Esophagus mucosa (tissue), 1 donor: ENCODE measurements around the gene RASSF7. TPM values are rescaled to one million over a fixed set of nuclear protein-coding genes. Genes with fewer than 3 reads are reported as not detected.
A peak's percentile ranks its signal among the peaks of the same experiment; 100 is the strongest.

Source experiments
- ATAC-seq: fragments of 200-7000 bp; cut with Tn5 transposase; one replicate; pipeline ENCODE4 v1.9.1; 2020
- total RNA-seq: library from RNA; stranded (reverse); gene quantifications from one replicate; pipeline ENCODE4 v1.2.4, GENCODE V29; 2023
- donor health status: DM: yes; HTN: yes; CAD: no.

The RASSF7 gene
- total RNA-seq, 1 donor from 2014 or later: 19.6 TPM

GRCh38 chr11:551596-551995, 9.2 kb upstream of the RASSF7 start:
- ATAC-seq: no peak

- no peak for ATAC-seq
Measured at GRCh38 chr11:553083-553987, 7.4 kb upstream of the RASSF7 start.

GRCh38 chr11:553988-554340, 6.8 kb upstream of the RASSF7 start:
- no peak for ATAC-seq

- ATAC-seq: peak; percentile 56
Measured at GRCh38 chr11:554428-555226, 6.1 kb upstream of the RASSF7 start.

GRCh38 chr11:555227-555779, 5.5 kb upstream of the RASSF7 start:
- ATAC-seq: peak; percentile 0

- no peak for ATAC-seq
Measured at GRCh38 chr11:555780-556661, 4.7 kb upstream of the RASSF7 start.

GRCh38 chr11:556662-557256, 4.0 kb upstream of the RASSF7 start:
- no peak for ATAC-seq

GRCh38 chr11:557328-558132, 3.2 kb upstream of the RASSF7 start:
- no peak for ATAC-seq

GRCh38 chr11:558503-558902, 2.3 kb upstream of the RASSF7 start:
- ATAC-seq: no peak

GRCh38 chr11:559020-559620, 1.6 kb upstream of the RASSF7 start:
- no peak for ATAC-seq

GRCh38 chr11:559712-560304, 962 bp upstream of the RASSF7 start:
- ATAC-seq: no peak

GRCh38 chr11:561148-562003, 606 bp downstream of the RASSF7 start:
- ATAC-seq: peak; percentile 48

- no peak for ATAC-seq
Measured at GRCh38 chr11:562046-562645, 1.4 kb downstream of the RASSF7 start.

- ATAC-seq: no peak
Measured at GRCh38 chr11:563066-563811, 2.5 kb downstream of the RASSF7 start.

- peak; percentile 8 for ATAC-seq
Measured at GRCh38 chr11:563812-564578, 3.2 kb downstream of the RASSF7 start.

- no peak for ATAC-seq
Measured at GRCh38 chr11:565921-566509, 5.2 kb downstream of the RASSF7 start.
